Hepatocyte (in vitro differentiated cells): Measurements from ENCODE around the gene STPG1. TPM values are rescaled to one million over a fixed set of nuclear protein-coding genes. Genes with fewer than 3 reads are reported as not detected.

Source experiments
- DNase-seq: peaks from one replicate; pipeline ENCODE4 v3.0.0-alpha.2; 2016; ENCODE audit warnings: low spot score
- H2AFZ ChIP-seq: fragments of 200-600 bp; sonication (generic); 2 replicates; pipeline ENCODE4 v1.6.0; 2016; ENCODE audit warnings: antibody characterized with exemption, mild to moderate bottlenecking
- H3K27ac ChIP-seq: fragments of 200-600 bp; sonication (generic); 2 replicates; pipeline ENCODE4 v1.5.1; 2016; ENCODE audit warnings: mild to moderate bottlenecking
- H3K27me3 ChIP-seq: fragments of 200-600 bp; sonication (generic); 2 replicates; pipeline ENCODE4 v1.6.1; 2016
- H3K36me3 ChIP-seq: fragments of 200-600 bp; sonication (generic); replicated peaks from 2 replicates; pipeline ENCODE4 v1.5.1; 2016; ENCODE audit warnings: low read depth; ENCODE audit not compliant: insufficient read depth
- H3K4me1 ChIP-seq: fragments of 200-600 bp; sonication (generic); 2 replicates; pipeline ENCODE4 v1.5.1; 2016; ENCODE audit warnings: mild to moderate bottlenecking, moderate library complexity; ENCODE audit not compliant: insufficient read depth
- H3K4me2 ChIP-seq: fragments of 200-600 bp; sonication (generic); 2 replicates; pipeline ENCODE4 v1.6.0; 2016
- H3K4me3 ChIP-seq: fragments of 200-600 bp; sonication (generic); 2 replicates; pipeline ENCODE4 v1.5.1; 2016; ENCODE audit warnings: mild to moderate bottlenecking
- H3K79me2 ChIP-seq: fragments of 200-600 bp; sonication (generic); 2 replicates; pipeline ENCODE4 v1.6.0; 2017; ENCODE audit warnings: mild to moderate bottlenecking
- H3K9me2 ChIP-seq: fragments of 200-600 bp; sonication (generic); replicated peaks from 2 replicates; pipeline ENCODE4 v1.6.0; 2017; ENCODE audit warnings: mild to moderate bottlenecking; ENCODE audit not compliant: insufficient read depth
- H3K9me3 ChIP-seq: fragments of 200-600 bp; sonication (generic); 2 replicates; pipeline ENCODE4 v1.5.1; 2016; ENCODE audit warnings: low read depth, mild to moderate bottlenecking
- H4K20me1 ChIP-seq: fragments of 200-600 bp; sonication (generic); 2 replicates; pipeline ENCODE4 v1.6.0; 2016; ENCODE audit warnings: mild to moderate bottlenecking; ENCODE audit not compliant: insufficient read depth, poor library complexity, severe bottlenecking
- CTCF ChIP-seq: fragments of 200-600 bp; sonication (generic); IDR thresholded peaks from 2 replicates; pipeline ENCODE4 v1.5.1; 2016; ENCODE audit warnings: antibody characterized with exemption, mild to moderate bottlenecking; ENCODE audit not compliant: poor library complexity
- EZH2 ChIP-seq: fragments of 200-600 bp; sonication (generic); IDR thresholded peaks from 2 replicates; pipeline ENCODE4 v1.6.1; 2016; ENCODE audit warnings: antibody characterized with exemption, mild to moderate bottlenecking, borderline replicate concordance
- EZH2phosphoT487 ChIP-seq: fragments of 200-600 bp; sonication (generic); IDR thresholded peaks from one replicate; pipeline ENCODE4 v1.6.1; 2018; ENCODE audit warnings: antibody characterized with exemption, mild to moderate bottlenecking, low read depth, moderate library complexity; ENCODE audit not compliant: unreplicated experiment, severe bottlenecking
- WGBS: methylation state at CpG from one replicate; pipeline ENCODE4 v1.1.6; 2016; ENCODE audit warnings: low lambda C conversion rate; ENCODE audit errors: missing lambda C conversion rate; 5-methylcytosine and 5-hydroxymethylcytosine counted together
- polyA plus RNA-seq: library from polyadenylated mRNA; unstranded; fragments of >200 nt; fragmentation: Nextera tagmentation; extraction: Ambion mirVana; gene quantifications from 2 replicates; pipeline ENCODE4 v1.2.1, GENCODE V29; 2016
- total RNA-seq: library from RNA; depleted of rRNA; stranded (reverse); fragments of >200 nt; gene quantifications from 2 replicates; pipeline ENCODE4 v1.2.3, GENCODE V29; 2014

Gene STPG1
- total and polyA plus RNA-seq, 2 experiments from 2014 or later: 3.5 to 4.3 TPM

- Histone ChIP-seq H3K4me3 (no peak overlapping the region), H4K20me1 (no peaks in the 10 kb centered on the region), H3K4me2 (no peak overlapping the region), H3K27me3 (no peaks in the 10 kb centered on the region), H3K4me1 (peaks cover 4% of the 10 kb centered on the region), H2AFZ (no peak overlapping the region), H3K79me2 (no peaks in the 10 kb centered on the region), H3K9me3 (no peaks in the 10 kb centered on the region), H3K27ac (no peak overlapping the region), H3K36me3 (no peaks in the 10 kb centered on the region), H3K9me2 (no peaks in the 10 kb centered on the region)
- TF ChIP-seq CTCF (no peak), EZH2 (no peak), EZH2phosphoT487 (no peak)
- no peak for DNase-seq
- WGBS: 78% methylated on average over 2 of the region's 2 CpGs
Observed at GRCh38 chr1:24383381-24383940, 30.1 kb downstream of the STPG1 start.

- DNase-seq: no peak
- no peaks in the 10 kb centered on the region for H3K9me3 ChIP-seq
- H3K4me3 ChIP-seq: no peak overlapping the region
- no peaks in the 10 kb centered on the region for H3K36me3 ChIP-seq
- no peaks in the 10 kb centered on the region for H3K27me3 ChIP-seq
- no peak overlapping the region for H3K27ac ChIP-seq
- no peak overlapping the region for H3K4me2 ChIP-seq
- no peaks in the 10 kb centered on the region for H3K79me2 ChIP-seq
- no peaks in the 10 kb centered on the region for H3K9me2 ChIP-seq
- peaks cover 4% of the 10 kb centered on the region for H3K4me1 ChIP-seq
- TF ChIP-seq EZH2phosphoT487 (no peak), CTCF (no peak), EZH2 (no peak)
- no peaks in the 10 kb centered on the region for H4K20me1 ChIP-seq
- H2AFZ ChIP-seq: no peak overlapping the region
- WGBS: 89% methylated on average over 8 of the region's 8 CpGs
Observed at GRCh38 chr1:24382165-24382577, 31.4 kb downstream of the STPG1 start.

- H2AFZ ChIP-seq: no peak overlapping the region
- no peaks in the 10 kb centered on the region for H3K27me3 ChIP-seq
- peaks cover 4% of the 10 kb centered on the region for H3K4me1 ChIP-seq
- no peak overlapping the region for H3K4me3 ChIP-seq
- no peaks in the 10 kb centered on the region for H3K36me3 ChIP-seq
- no peaks in the 10 kb centered on the region for H3K9me3 ChIP-seq
- TF ChIP-seq CTCF (no peak), EZH2 (no peak), EZH2phosphoT487 (no peak)
- WGBS: 90% methylated on average over 2 of the region's 2 CpGs
- no peak for DNase-seq
- H3K79me2 ChIP-seq: no peaks in the 10 kb centered on the region
- H3K4me2 ChIP-seq: no peak overlapping the region
- no peak overlapping the region for H3K27ac ChIP-seq
- no peaks in the 10 kb centered on the region for H3K9me2 ChIP-seq
- H4K20me1 ChIP-seq: no peaks in the 10 kb centered on the region
Observed at GRCh38 chr1:24381256-24381655, 32.3 kb downstream of the STPG1 start.

- Histone ChIP-seq H3K36me3 (no peaks in the 10 kb centered on the region), H3K4me1 (peaks cover 4% of the 10 kb centered on the region), H3K79me2 (no peaks in the 10 kb centered on the region), H3K9me3 (no peaks in the 10 kb centered on the region), H3K4me3 (no peak overlapping the region), H3K27me3 (no peaks in the 10 kb centered on the region), H3K9me2 (no peaks in the 10 kb centered on the region), H3K27ac (no peak overlapping the region), H3K4me2 (no peak overlapping the region), H2AFZ (no peak overlapping the region), H4K20me1 (no peaks in the 10 kb centered on the region)
- no peak for DNase-seq
- WGBS: 90% methylated on average over 5 of the region's 5 CpGs
- TF ChIP-seq EZH2 (no peak), EZH2phosphoT487 (no peak), CTCF (no peak)
Observed at GRCh38 chr1:24380508-24380907, 33.1 kb downstream of the STPG1 start.
